ENCODE data around the gene PHLDB3.
"Not testable (repeated sequence)": the region's sequence is repeated elsewhere in the genome, so short reads cannot be mapped to it uniquely, and the experiment has no call there.

PHLDB3 gene

DNA sequence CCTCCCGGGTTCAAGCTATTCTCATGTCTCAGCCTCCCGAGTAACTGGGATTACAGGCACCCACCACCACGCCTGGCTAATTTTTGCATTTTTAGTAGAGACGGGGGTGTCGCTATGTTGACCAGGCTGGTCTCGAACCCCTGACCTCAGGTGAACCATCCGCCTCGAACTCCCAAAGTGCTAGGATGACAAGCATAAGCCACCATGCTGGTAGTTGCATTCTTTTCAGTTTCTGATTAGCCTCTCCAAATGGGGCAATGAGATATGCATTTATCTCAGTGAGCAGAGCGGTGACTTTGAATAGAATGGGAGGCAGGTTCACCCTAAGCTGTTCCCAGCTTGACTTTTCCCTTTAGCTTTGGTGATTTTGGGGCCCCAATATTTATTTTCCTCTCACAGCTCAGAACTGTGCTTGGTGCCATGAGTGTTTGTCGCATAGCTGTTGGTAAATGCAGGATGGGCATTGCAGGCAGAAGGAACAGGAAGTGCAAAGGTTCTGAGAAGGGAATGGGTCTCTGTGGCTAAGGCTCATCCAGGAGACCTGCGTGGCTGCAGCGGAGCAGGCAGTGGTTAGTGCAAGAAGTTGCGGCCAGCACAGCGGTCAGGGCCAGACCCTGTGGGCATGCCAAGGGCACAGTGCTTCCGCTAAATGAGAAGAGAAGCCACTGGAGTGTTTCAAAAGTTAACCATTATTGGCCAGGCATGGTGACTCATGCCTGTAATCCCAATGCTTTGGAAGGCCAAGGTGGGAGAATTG lies 59.8 kb downstream of the PHLDB3 start:
- DNase-seq (ENCODE audit: low read depth, low spot score), result no peak

DNA sequence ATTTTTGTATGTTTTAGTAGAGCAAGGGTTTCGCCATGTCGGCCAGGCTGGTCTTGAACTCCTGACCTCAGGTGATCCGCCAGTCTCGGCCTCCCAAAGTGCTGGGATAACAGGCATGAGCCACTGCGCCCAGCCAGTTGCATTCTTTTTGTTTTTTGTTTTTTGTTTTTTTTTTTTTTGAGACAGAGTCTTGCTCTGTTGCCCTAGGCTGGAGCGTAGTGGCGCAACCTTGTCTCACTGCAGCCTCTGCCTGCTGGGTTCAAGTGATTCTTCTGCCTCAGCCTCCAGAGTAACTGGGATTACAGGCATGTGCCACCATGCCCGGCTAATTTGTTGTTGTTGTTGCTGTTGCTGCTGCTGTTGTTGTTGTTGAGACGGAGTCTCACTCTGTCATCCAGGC lies 60.5 kb downstream of the PHLDB3 start:
- DNase-seq (ENCODE audit: low read depth, low spot score), result not testable (repeated sequence)

DNA sequence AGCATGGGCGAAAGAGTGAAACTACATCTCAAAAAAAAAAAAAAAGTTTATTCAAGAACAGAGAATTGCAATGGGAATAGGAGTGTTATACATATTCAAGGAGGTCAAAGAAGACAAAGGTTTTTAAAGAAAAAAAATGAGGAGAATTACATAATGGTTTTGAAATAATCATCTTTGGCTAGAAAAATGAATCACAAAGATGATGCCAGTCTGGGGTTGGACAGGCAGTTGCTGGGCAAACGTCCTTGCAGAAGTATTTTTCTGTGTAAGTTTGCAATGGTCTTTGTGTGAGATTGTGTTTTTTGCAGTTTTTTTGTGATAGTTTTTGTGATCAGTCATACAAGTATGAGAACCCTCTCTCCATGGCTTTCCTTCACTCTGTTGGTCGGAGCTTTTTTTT lies 62.8 kb downstream of the PHLDB3 start:
- no peak for DNase-seq (ENCODE audit: low read depth, low spot score)

DNA sequence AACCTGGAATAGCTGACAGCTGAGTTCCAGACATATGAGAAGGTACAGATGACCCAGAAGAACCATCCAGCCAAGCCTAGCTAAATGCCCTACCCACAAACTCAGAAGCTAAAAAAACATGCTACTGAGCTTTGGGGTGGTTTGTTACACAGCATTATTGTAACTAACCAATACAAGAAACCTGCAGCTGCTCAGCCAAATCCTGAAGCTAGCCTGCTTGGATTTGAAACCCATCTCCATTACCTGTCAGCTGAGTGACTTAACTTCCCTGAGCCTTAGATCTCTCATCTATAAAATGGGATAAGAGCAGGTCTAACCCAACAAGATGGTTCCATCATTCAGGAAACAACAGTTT lies 64.9 kb downstream of the PHLDB3 start:
- no peak for DNase-seq (ENCODE audit: low read depth, low spot score)

DNA sequence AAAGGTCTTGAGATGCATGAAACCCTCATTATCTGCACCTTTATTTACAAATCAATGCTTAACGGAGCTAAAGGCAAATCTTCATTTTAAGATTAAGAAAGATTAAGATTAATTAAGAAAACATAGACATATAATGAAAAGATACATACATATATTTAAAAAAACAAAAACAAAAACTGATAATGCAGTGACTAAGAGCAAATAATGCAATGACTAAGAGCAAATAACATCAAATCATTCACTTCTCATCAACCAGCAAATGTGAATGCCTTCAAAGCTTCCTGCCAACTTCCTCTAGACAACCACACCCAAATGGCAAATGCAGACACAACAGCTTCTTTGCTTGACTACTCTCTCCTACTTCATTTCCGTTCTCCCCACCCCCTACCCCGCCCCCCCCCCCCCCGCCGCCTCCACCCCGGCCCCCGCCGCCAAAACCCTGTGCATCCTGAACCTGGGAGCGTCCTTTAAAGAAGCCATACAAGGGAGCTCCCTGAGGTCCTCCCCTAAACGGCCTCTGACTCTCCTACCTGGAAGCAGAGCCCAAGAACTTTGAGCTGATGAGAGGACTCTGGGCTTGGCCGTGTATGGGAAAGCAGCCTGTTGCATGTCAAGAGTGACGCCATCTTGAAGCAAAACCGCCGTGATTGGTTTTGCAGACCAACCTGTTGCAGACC lies 65.4 kb downstream of the PHLDB3 start:
- no peak for DNase-seq (ENCODE audit: low read depth, low spot score)

DNA sequence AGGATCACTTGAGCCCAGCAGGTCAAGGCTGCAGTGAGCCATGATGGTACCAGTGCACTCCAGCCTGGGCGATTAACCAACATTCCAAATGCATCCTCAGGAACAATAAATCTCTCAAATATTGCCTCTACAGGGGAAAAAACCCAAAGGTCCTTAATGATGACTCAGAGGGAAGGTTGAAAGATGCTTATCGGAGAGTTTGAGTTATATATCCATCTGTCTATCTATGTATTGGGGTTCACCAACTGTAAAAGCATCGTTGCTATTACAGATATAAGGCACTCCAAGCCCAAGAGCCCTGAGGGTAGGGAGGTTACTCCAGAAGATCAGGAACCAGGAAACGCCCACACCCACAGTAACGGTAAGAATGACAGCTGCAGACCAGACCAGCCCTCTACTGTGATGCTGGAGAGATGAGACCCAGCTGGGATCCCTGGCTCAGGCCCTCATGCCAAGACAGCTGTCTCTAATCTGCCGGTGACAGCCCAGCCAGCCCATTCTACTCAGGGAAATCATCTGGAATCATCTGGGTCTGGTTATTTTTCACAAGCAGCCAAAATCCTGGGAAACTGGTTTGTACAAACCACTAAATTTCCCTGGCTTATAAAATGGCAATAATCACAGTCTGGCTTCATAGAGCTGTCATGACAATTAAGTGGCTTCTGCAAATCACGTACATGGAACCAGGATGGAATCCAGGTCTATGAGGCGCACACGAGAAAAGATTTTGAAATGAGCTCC lies 66.1 kb downstream of the PHLDB3 start:
- no peak for DNase-seq (ENCODE audit: low read depth, low spot score)

DNA sequence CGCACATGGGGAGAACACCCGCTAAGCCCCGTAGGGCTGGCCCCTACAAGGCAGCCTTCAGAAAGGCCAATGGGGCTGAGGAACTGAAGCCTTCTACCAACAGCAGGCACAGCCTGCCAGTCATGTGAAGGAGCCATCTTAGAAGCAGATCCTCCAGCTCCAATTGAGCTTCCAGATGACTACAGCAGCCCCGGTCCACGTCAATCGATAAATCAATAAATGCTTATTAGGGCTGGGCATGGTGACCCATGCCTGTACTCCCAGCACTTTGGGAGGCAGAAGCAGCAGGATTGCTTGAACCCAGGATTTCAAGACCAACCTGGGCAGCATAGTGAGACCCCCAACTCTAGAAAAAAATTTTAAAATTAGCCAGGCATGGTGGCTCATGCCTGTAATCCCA lies 66.8 kb downstream of the PHLDB3 start:
- no peak for DNase-seq (ENCODE audit: low read depth, low spot score)

DNA sequence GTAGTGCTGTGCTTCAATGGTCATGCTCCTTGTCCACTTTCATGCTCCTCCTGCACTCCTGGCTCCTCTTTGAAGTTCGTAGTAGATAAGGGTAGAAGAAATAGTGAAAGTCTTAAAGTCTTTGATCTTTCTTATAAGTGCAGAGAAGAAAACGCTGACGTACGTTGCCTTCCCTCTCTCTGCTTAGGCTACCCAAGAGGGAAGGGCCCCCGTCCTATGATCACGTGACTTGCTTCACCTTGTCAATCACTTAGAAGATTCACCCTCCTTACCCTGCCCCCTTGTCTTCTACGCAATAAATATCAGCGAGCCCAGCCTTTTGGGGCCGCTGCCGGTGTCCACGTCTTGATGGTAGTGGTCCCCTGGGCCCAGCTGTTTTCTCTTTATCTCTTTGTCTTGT lies 67.3 kb downstream of the PHLDB3 start:
- not testable (repeated sequence) for DNase-seq (ENCODE audit: low read depth, low spot score)

DNA sequence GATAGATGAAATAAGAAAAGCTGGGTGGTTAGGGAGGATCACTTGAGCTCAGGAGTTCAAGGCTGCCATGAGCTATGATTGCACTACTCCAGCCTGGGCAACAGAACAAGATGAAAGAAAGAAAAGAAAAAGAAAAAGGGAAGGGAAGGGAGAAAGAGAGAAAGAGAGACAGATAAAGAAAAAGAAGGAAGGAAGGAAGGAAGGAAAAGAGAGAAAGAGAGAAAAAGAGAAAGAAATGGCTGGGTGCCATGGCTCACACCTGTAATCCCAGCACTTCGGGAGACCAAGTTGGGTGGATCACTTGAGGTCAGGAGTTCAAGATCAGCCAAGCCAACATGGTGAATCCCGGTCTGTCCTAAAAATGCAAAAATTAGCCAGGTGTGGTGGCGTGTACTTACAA lies 68.8 kb downstream of the PHLDB3 start:
- DNase-seq (ENCODE audit: low read depth, low spot score), result no peak

DNA sequence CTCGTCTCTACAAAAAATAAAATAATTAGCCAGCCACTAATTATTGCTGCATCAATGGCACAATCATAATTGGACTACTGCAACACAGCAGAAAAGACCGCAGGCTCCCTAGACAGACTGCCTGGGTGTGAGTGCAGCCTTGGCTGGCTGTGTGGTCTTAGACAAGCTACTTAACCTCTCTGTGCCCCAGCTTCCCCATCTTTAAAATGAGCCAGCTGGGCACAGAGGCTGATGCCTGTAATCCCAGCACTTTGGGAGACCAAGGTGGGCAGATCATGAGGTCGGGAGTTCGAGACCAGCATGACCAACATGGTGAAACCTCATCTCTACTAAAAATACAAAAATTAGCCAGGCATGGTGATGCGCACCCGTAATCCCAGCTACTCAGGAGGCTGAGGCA lies 70.9 kb downstream of the PHLDB3 start:
- DNase-seq (ENCODE audit: low read depth, low spot score), result no peak

DNA sequence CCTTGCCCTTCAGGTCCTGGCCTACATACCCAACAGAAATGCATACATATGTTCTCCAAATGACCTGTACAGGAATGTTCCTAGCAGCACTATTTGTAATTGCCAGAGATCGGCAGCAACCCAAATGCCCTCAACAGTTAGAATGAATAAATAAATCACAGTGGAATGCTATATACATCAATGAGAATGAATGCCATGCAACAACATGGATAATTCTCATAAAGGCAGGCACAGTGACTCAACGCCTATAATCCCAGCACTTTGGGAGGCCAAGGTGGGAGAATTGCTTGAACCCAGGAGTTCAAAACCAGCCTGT lies 71.2 kb downstream of the PHLDB3 start:
- no peak for DNase-seq (ENCODE audit: low read depth, low spot score)

DNA sequence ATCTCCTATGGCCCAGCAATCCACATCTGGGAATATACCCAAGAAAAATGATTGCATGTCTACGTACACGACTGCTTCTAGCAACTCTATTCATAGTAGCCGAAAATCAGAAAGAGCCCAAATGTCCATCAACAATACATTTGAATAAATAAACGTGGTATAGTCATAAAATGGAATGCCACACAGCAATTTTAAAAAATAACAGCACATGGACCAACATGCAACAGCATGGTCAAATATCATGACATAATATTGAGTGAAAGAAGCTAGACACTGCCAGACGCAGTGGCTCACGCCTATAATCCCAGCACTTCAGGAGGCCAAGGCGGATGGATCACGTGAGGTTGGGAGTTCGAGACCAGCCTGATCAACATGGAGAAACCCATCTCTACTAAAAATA lies 73.6 kb downstream of the PHLDB3 start:
- DNase-seq (ENCODE audit: low read depth, low spot score), result no peak

DNA sequence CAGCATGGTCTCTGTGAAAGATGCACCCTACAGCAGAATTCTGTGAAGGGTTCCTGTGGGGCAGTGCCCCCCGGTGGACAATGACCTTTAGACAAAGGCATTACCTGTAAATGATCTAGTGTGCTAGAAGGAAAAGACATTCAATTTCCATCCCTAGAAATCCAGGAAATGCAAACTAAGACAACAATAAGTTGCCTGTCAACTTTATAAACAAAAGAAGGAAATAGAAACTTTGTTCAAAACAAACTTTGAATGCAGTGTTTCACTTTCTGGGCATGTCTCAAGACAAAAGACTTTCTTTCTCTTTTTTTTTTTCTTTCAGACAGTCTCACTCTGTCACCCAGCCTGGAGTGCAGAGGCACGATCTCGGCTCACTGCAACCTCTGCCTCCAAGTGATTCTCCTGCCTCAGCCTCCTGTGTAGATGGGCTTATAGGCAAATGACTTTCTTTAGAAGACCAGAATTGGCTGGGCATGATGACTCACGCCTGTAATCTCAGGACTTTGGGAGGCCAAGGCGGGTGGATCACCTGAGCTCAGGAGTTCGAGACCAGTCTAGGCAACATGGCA lies 74.3 kb downstream of the PHLDB3 start:
- DNase-seq (ENCODE audit: low read depth, low spot score), result no peak

DNA sequence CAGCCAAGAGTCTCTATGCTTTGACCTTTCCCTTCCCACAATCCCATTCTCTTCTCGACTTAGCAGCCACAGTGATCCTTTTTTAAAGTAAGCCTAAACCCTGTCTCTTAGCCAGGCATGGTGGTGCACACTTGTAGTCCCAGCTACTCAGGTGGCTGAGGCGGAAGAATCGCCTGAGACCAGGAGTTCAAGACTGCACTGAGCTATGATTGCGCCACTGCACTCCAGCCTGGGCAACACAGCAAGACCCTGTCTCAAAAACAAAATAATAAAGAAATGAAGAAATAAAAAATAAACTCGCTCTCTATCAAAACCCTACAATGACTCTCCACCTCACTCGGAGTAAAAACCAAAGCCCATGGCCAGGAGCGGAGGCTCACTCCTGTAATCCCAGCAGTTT lies 75.2 kb downstream of the PHLDB3 start:
- no peak for DNase-seq (ENCODE audit: low read depth, low spot score)

DNA sequence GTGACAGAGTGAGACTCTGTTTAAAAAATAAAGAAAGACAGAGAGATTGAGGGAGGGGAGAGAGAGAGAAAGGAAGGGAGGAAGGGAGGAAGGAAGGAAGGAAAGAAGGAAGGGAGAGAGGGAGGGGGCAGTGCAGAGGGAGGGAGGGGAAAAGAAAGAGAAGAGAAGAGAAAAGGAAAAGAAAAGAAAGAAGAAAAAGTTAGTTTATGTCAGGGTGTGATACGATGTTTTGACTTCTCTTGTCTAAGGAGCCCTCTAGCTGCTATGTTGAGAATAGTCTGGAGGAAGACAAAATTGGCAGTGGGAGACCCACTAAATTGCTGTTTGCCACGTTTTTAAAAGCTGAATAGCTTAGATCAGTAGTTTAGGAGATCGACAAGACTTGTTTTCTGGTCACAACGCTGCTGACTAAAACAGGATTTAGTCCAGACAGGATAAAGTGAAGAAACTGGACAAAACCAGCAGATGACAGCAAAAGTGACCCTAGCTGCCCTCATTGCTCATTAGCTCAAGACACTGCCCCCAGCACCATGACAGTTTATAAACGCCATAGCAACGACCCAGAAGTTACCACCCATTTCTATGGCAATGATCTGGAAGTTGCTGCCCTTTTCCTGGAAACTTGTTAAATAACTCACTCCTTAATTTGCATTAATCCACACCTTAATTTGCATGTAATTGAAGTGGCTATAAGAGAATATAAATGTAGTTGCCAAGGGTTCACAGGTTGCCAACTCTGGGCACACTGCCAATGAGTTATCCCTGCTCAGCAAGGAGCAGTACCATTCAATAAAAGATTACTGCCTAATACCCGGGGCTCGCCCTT lies 78.8 kb downstream of the PHLDB3 start:
- DNase-seq (ENCODE audit: low read depth, low spot score), result no peak

Measured in ELF-1 (cell line).